Heart left ventricle (tissue), 13 donors: ENCODE data around the gene HPS3.
"Not testable (repeated sequence)": the region's sequence is repeated elsewhere in the genome, so short reads cannot be mapped to it uniquely, and the experiment has no call there.

Source experiments
- POLR2A ChIP-seq, 2 donors: fragments of 450-650 bp; IDR thresholded peaks; one replicate each; pipeline ENCODE4 v1.6.1; 2017; ENCODE audit warnings: antibody characterized with exemption in 2 of 2, mild to moderate bottlenecking in 2 of 2, moderate library complexity in 2 of 2
- TF ChIP-seq, protein P1 (sequence below), 12 donors: fragments of 200-600 bp; sonication (generic) in 4 of 12; IDR thresholded peaks; one replicate each; pipeline versions ENCODE4 v1.5.0 to v1.8.0; 2018 to 2022; ENCODE audit warnings: antibody characterized with exemption in 12 of 12, mild to moderate bottlenecking in 5 of 12
- donor health status: ischemic (EF 13 %, LVEDD 7.1; RV severe dilation, severe dysfunction).
- donor health status: DM: no; HTN: yes; CAD: no.
- donor health status: DM: no; HTN: no; CAD: no.
- donor health status: ischemic (EF 25% LVEDD 6.9; RV normal size, moderate dysfunction).
- donor health status: ischemic (EF 25% LVEDD 5.7; RV mildly dilated, moderate dysfunction).
- donor health status: ischemic (EF 35%, LVEDD 5.7; RV mildly dilated, moderate dysfunction).
- donor health status: nonischemic (EF 11% LVEDD 7.7; RV severe dilation, severe dysfunction).
- donor health status: DM: yes; HTN: yes; CAD: no.
- donor health status: PGD.
- donor health status: ischemic (EF 29% LVEDD 5.4; RV normal size, mild dysfunction).
- donor health status: nonischemic (EF 23%, LVEDD 6.1; RV moderate dilation, normal function).

- TF ChIP-seq, protein P1, sequence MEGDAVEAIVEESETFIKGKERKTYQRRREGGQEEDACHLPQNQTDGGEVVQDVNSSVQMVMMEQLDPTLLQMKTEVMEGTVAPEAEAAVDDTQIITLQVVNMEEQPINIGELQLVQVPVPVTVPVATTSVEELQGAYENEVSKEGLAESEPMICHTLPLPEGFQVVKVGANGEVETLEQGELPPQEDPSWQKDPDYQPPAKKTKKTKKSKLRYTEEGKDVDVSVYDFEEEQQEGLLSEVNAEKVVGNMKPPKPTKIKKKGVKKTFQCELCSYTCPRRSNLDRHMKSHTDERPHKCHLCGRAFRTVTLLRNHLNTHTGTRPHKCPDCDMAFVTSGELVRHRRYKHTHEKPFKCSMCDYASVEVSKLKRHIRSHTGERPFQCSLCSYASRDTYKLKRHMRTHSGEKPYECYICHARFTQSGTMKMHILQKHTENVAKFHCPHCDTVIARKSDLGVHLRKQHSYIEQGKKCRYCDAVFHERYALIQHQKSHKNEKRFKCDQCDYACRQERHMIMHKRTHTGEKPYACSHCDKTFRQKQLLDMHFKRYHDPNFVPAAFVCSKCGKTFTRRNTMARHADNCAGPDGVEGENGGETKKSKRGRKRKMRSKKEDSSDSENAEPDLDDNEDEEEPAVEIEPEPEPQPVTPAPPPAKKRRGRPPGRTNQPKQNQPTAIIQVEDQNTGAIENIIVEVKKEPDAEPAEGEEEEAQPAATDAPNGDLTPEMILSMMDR (IDR thresholded peaks at IDR 0.05): not testable (repeated sequence)
- not testable (repeated sequence) for TF ChIP-seq POLR2A (IDR thresholded peaks at IDR 0.05)
These were observed 67.6 kb downstream of the HPS3 start for GRCh38 chr3:149196805-149197592.
